ENCODE measurements around the gene UBAP2.

GRCh38 chr9:34025062-34025461 lies 23.6 kb downstream of the UBAP2 start:
- TF ChIP-seq CTCF (IDR thresholded peaks at IDR 0.05; ENCODE audit: low read length) (no peak), EZH2 (IDR thresholded peaks at IDR 0.05; ENCODE audit: borderline replicate concordance, low read length) (no peak)

All from OCI-LY1 (cell line).